Fibroblast of peridontal ligament (primary cell): ENCODE results near the gene ATP5PO.
A peak's percentile ranks its signal among the peaks of the same experiment; 100 is the strongest.
"Not testable (repeated sequence)": the region's sequence is repeated elsewhere in the genome, so short reads cannot be mapped to it uniquely, and the experiment has no call there.

Experiments used
- DNase-seq: peaks from one replicate; pipeline ENCODE4 v3.0.0-alpha.2; 2010; ENCODE audit errors: extremely low read depth

Gene ATP5PO

DNA sequence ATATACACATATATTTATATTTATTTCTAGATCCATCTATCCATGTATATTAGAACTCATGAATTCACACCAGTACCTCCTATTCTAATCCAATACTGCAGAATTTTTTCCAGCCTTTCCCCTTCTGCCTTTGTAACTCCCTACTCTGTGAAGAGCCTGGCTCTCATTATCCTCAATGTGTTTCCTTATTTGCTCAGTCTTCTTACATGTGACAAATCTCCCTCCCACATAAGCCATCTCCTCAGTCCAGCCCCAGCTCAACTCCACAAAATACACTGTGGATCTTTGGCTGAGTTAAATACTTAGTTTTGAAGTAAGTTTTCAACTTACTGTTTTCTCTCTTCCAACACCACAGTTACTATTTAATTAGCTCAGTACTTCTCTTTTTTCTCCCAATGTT is 45.7 kb downstream of the ATP5PO start:
- no peak for DNase-seq

DNA sequence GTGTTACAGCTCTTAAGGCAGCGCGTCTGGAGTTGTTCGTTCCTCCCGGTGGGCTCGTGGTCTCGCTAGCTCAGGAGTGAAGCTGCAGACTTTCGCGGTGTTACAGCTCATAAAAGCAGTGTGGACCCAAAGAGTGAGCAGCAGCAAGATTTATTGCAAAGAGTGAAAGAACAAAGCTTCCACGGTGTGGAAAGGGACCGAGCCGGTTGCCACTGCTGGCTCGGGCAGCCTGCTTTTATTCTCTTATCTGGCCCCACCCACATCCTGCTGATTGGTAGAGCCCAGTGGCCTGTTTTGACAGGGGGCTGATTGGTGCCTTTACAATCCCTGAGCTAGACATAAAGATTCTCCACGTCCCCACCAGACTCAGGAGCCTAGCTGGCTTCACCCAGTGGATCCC is 47.7 kb downstream of the ATP5PO start:
- not testable (repeated sequence) for DNase-seq

DNA sequence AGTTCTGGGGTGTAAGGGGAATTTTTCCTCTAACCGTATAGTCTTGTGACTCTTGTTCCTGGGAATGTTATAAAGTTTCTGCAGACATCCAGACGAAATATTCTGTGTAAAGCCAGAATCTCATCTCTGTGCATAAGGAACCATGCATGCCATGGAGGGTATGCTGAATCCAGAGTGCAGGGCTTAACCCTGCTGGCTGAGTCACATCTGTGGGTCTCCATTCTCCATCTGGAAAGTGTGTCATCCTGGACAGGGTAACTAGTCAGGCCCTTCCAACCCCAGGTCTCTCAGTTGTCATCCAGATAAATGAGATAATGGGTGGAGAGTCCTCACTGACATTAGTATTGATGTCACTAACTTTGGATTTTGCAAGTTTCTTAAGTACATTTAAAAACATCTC is 48.8 kb downstream of the ATP5PO start:
- peak; percentile 18 for DNase-seq

DNA sequence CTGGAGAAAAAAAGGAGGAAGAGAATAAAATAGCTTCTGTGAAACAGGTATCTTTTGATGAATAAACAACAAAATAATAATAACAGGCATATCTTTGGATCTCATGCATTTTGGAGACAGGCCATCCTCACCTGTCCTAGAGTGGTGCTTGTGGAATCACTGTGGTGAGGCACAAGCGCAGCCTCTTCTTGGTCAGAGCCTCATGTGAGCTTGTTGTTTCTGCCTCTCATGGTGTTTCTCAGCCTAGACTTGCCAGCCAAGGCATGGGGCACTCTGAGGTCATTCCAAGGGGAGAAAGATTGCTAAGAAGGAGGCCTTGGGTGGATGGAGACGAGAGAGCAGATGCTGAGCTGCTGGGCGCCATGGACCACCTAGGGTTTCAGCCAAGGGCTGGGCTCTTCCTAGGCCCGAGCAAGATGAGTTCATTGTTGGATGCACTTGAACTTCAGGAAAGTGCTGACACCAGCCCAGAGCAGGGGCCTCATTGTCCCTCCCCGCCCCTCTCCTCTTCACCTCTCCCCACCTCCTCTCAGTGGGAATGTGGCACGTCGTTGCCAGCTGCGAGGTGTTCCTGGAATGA is 49.5 kb downstream of the ATP5PO start:
- DNase-seq, result no peak

DNA sequence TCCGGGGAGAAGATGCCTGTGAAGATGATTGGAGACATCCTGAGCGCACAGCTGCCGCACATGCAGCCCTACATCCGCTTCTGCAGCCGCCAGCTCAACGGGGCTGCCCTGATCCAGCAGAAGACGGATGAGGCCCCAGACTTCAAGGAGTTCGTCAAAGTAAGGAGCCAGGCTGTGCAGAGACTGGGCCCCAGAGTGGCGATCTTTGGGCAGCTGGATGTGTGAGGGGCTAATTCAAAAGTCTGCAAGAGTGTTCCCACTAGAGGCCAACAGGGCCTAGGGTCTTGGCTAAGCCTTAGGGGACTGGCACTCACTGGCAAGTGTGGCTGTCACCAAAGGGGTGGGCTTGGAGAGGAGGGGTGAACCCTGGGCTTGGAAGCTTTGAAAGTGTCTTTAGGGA is 50.4 kb downstream of the ATP5PO start:
- no peak for DNase-seq

DNA sequence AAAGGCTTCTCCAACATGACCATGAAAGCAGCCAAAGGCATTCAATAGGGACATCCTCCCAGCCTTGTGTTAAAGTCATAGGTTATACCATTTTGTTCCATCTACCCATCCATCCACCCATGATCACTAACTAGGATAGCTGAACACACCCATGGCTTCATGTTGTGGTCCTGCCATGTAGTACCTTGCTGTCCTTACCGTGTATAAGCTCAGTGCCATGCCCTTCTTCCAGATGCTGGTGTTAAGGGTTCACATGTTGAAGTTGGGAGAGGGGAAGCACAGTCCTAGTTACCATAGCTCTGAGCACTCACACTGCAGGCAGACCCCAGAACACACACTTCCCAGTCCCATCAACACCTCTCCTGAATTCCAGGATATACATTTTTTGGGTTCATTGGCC is 51.5 kb downstream of the ATP5PO start:
- DNase-seq, result no peak

DNA sequence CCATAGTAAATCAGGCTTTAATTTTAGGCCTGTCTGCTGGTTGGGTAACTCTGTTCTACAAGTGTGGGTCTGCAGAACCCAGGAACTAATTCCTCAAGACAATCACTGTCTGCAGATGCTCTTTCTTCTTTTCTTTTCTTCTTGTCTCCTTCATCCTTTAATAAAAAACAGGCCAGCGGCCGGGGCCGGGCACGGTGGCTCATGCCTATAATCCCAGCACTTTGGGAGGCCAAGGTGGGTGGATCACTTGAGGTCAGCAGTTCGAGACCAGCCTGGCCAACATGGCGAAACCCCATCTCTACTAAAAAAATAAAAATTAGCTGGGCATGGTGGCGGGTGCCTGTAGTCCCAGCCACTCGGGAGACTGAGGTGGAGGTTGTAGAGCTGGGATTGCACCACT is 52.4 kb downstream of the ATP5PO start:
- DNase-seq, result not testable (repeated sequence)

DNA sequence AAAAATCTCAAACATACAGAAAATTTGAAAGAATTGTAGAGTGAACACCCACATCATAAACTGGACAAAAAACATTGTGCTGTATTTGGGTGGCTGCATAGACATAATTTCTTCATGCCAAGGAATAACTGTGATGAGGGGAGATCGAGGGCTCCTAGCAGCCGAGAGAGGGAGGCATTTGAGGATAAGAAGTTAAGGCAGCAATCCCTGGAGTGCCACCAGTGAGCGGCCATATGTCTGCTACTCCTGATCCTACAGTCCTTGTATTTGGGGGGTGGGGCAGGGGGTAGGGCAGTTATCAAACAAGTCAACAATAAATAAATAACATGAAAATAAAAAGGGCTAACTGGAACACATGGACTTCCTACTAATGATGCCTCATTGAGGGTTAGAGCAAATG is 54.5 kb downstream of the ATP5PO start:
- DNase-seq, result no peak

DNA sequence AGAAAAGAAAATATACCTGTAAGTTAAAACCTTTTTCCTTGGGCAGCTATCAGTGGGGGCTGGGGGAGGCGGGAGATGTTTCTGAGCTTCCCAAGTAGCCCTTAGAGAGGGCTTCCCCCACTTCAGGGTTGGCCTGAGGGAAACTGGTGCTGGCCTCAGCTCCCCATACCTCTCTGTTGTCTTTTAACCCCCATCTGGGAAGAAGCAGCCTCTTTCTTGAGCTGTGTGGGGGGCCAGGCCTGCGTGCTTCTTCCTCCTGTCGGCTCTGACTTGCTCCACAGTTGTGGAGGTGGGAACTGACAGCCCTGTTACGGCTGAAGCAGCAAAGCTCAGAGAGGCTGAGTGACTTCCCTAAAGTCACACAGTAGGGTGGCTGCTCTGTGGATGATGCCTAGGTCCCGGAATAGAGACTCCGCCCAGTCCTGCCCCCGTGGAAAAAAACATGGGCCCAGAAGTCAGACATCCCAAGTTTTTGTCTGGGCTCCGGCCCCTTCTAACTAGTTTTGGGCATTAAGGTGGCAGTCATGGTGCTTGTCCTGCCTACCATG is 55.2 kb downstream of the ATP5PO start:
- no peak for DNase-seq

DNA sequence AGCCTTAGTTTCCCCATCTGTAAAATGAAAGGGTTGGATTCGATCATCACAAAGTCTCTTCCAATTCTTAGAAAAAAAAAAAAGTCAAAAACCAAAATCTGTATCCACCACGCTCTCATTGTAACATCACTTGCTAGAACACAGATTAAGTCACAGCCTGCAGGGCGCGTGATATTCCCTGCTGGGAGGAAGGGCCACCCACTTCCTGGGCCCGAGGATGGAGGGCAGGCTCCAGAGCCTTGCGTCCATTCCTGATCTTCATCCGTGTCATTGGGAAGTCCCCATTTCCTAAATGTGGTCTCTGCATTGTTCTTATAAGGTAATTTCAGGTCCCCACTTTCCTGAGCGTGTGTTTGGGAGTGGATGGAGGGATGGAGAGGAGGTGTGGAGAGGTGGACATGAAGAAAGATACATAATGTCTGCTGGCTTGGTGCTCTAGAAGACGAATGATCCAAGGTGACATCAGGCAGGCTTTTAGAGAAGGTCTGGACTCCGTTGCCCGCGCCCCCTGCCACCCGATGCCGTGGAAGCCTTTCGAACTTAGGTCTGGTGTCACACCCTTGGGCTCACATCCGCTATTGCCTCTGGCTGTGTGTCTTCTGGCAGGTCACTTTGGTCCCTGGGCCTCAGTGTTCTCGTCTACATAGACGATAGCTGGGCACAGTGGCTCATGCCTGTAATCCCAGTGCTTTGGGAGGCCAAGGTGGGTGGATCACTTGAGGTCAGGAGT is 56.1 kb downstream of the ATP5PO start:
- DNase-seq, result no peak

DNA sequence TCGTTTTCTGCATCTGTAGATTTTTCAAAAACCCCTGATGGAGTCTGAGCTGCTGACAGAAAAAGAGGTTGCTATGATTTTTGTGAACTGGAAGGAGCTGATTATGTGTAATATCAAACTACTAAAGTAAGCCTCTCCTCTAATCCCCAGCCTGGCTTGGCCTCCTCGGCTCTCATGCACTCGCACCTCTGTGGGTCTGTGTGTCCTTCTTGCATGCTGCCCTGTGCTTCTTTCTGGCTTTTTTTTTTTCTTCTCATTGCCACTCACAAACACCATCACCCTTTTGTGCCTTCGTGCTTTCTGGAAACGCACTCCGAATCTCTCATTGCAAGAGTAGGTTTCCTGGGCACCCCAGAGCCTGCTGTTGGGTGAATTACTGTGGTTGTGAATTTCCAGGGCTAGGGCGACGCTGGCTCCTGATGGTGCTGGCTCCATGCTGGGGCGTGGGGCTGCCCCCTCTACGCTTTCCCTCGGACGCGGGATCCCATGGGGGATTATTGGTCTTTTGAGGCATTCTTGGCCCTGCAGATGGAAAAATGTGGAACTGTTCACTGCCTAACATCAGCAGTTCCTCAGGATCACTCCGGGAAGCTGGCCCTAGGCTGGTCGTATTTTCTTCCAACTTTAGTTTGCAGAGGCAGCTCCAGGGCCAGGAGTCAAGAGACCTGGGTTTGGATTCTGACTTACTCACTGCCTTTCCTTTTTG is 56.8 kb downstream of the ATP5PO start:
- no peak for DNase-seq

DNA sequence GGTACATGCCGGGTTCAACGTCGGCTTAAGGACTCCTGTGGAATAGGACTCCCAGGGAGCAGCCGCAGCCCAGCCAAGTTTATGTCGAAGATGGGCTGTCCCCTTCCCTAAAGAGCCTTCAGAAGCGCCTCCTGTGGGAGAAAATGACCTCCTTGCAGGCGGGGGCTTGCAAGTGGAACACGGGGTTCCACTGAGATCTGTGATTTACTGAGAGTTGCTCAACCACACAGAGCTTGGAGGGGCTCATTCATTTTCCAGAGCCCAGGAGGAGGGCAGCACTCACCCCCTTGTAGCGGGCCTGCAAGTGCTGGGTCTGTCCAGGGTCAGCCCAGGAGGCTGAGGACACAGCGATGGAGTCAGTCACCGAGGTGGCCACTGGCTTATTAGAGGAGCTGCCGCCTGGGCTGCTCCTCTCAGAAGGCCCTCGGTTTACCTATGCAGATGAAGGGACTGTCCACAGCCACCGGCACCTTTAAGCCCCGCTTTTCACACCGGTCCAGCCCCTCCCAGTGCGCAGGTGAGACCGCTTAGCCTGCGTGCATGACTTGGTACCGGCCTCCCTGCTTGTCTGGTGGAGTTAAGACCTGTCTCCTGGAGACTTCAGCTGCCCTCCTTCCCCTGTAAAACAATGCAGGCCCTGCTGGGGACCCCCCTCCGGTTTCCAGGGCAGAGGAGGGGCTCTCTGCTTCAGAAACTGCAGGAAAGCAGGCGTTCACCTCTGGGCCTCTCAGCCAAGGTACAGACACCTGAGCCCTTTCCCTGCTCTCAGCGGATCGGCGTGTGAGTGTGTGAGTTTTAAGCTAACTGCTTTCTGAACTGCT is 57.5 kb downstream of the ATP5PO start:
- DNase-seq, result no peak

DNA sequence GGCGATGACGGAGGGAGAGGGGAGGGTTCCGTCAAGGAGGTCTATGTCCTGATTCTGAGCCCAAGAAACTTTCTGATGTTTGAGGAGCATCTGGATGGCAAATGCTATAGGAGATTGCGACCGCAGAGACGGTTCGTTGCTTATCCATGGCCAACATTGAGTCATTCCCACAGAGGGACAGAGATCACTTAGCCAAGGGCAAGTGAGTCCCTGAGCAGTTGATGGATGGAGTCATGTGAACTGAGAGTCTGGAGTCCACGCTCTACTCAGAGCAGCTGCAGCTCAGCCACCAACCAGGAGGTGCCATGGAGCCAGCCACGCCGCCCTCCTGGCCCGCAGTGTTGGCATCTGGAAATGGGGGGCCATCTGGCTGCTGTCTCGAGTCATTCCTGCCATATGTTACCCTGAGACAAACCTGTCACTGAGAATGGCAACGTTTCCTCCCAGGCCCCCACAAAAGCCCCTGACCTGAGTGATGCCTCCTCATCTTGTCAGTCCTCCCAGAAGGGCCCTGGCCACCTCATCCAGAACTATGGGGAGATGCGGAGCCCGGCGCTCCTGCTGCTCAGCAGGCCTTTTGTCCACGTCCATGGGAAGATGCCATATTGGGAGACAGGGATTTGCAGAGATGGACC is 58.6 kb downstream of the ATP5PO start:
- DNase-seq, result no peak

DNA sequence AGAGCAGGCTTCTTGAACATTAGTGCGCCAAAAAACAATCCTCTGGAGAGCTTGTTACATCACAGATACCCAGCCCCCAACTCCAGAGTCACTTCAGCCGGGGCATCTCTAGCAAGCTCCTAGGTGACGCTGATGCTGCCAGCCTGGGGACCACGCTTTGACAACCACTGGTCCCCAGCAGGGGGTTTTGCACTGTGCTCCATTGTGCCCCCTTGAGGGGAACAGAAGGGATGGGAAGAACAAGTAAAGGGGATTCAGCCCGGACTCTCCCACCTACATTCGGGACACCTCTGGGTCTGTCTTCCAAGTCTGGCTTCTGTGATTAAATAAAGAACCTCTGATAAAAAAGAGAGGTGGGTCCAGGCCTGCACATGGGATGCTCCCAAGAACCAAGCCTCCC is 60.4 kb downstream of the ATP5PO start:
- DNase-seq, result no peak

DNA sequence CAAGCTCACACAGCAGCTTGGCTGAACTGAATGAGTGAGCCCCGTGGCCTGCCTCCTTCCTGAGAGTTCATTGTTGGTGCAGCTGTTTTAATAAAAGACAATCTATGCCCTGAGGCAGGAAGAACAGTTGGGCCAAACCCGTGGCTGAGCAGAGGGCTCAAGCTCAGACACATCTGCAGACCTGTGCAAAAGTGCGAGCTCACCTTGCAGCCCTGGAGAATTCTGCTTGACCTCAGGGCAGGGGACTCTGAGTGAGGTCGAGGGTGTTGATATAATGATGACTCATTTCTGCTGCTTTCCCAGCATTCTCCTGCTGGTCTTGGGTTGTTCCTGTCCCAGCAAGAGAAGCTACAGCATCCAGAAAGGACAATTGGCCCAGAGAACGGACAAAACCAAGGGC is 61.0 kb downstream of the ATP5PO start:
- DNase-seq, result peak; percentile 9
